Left cardiac atrium (tissue), 2 donors: ENCODE measurements around the gene ALDOC. TPM values are rescaled to one million over a fixed set of nuclear protein-coding genes. Genes with fewer than 3 reads are reported as not detected.

Source experiments
- total RNA-seq, 2 donors: library from RNA; stranded (reverse); fragmentation: NEBNext Ultra II Directional; extraction: Animal tissue kit (Norgen Biotek cat#: 25700); gene quantifications; one replicate each; pipeline ENCODE4 v1.2.1, GENCODE V29; 2021
- donor health status: DM: no; HTN: yes; CAD: no; lungs with severe emphysema.
- donor health status: DM: yes; HTN: yes; CAD: no.

ALDOC gene
- total RNA-seq, 2 donors from 2014 or later: 138 to 164 TPM

Other genes with a start within 250 kb of the ALDOC start
- gene IFT20, start 241.4 kb downstream of the ALDOC start, total RNA-seq: 10 to 100 TPM; 17.7 to 21.0 TPM
- 10 to 100 TPM; 26.4 to 83.8 TPM for gene TNFAIP1, start 241.1 kb downstream of the ALDOC start, total RNA-seq
- gene POLDIP2, start 219.4 kb downstream of the ALDOC start, total RNA-seq: 100 to 1,000 TPM in 1 of 2 donors, 10 to 100 TPM in 1; 96.3 to 107 TPM
- not detected for gene SEBOX, start 211.7 kb downstream of the ALDOC start, total RNA-seq
- 10 to 100 TPM; 14.3 to 24.3 TPM for gene VTN, start 206.6 kb downstream of the ALDOC start, total RNA-seq
- 10 to 100 TPM in 1 of 2 donors, 1 to 10 TPM in 1; 6.1 to 10.3 TPM for gene SARM1, start 205.2 kb downstream of the ALDOC start, total RNA-seq
- gene SLC46A1, start 170.7 kb downstream of the ALDOC start, total RNA-seq: 1 to 10 TPM; 7.0 to 9.9 TPM
- not detected for gene SLC13A2, start 103.3 kb downstream of the ALDOC start, total RNA-seq
- not detected for gene FOXN1, start 70.5 kb downstream of the ALDOC start, total RNA-seq
- gene UNC119, start 24.3 kb downstream of the ALDOC start, total RNA-seq: 10 to 100 TPM; 13.6 to 23.6 TPM
- gene PIGS, start 5.4 kb downstream of the ALDOC start, total RNA-seq: 10 to 100 TPM; 39.9 to 41.4 TPM
- gene SPAG5, start 22.1 kb upstream of the ALDOC start, total RNA-seq: 1 to 10 TPM in 1 of 2 donors, under 1 TPM in 1; 0.97 to 2.7 TPM
- 1 to 10 TPM; 4.4 to 5.8 TPM for gene RSKR, start 37.3 kb upstream of the ALDOC start, total RNA-seq
- gene BLTP2, start 68.3 kb upstream of the ALDOC start, total RNA-seq: 10 to 100 TPM; 83.6 to 93.3 TPM
- gene SDF2, start 85.0 kb upstream of the ALDOC start, total RNA-seq: 10 to 100 TPM; 32.9 to 33.7 TPM
- 10 to 100 TPM; 35.6 to 47.2 TPM for gene SUPT6H, start 85.3 kb upstream of the ALDOC start, total RNA-seq
- gene PROCA1, start 135.0 kb upstream of the ALDOC start, total RNA-seq: 1 to 10 TPM in 1 of 2 donors, under 1 TPM in 1; 0.97 to 1.6 TPM
- gene RAB34, start 141.0 kb upstream of the ALDOC start, total RNA-seq: 10 to 100 TPM; 37.2 to 53.8 TPM
- gene RPL23A, start 143.1 kb upstream of the ALDOC start, total RNA-seq: 100 to 1,000 TPM; 894 to 914 TPM
- 1 to 10 TPM; 3.5 to 3.7 TPM for gene TLCD1, start 149.3 kb upstream of the ALDOC start, total RNA-seq
- gene NEK8, start 151.9 kb upstream of the ALDOC start, total RNA-seq: 1 to 10 TPM in 1 of 2 donors, under 1 TPM in 1; 0.85 to 1.3 TPM
- gene TRAF4, start 167.1 kb upstream of the ALDOC start, total RNA-seq: 1 to 10 TPM; 6.6 to 9.8 TPM